Progenitor cell of endocrine pancreas (in vitro differentiated cells): ENCODE results near the gene HAPLN2. TPM values are rescaled to one million over a fixed set of nuclear protein-coding genes. Genes with fewer than 3 reads are reported as not detected.

ENCODE experiments used
- DNase-seq: peaks from one replicate; pipeline ENCODE4 v3.0.0; 2021; ENCODE audit warnings: low spot score; ENCODE audit not compliant: unreplicated experiment
- H3K27ac Mint-ChIP-seq: 2 replicates; pipeline ENCODE4 v1.8.0; 2021; ENCODE audit warnings: mild to moderate bottlenecking, moderate library complexity, mixed read lengths
- H3K27me3 Mint-ChIP-seq: 2 replicates; pipeline ENCODE4 v1.8.0; 2021; ENCODE audit warnings: mixed read lengths
- H3K36me3 Mint-ChIP-seq: 2 replicates; pipeline ENCODE4 v1.8.0; 2022; ENCODE audit warnings: mixed read lengths; ENCODE audit not compliant: insufficient read depth
- H3K4me1 Mint-ChIP-seq: 2 replicates; pipeline ENCODE4 v1.8.0; 2021; ENCODE audit warnings: low read depth, mixed read lengths
- H3K4me3 Mint-ChIP-seq: 2 replicates; pipeline ENCODE4 v1.8.0; 2021; ENCODE audit warnings: low read depth, mild to moderate bottlenecking, moderate library complexity, mixed read lengths
- H3K9me3 Mint-ChIP-seq: 2 replicates; pipeline ENCODE4 v1.8.0; 2021; ENCODE audit warnings: low read depth, mixed read lengths
- CTCF ChIP-seq: fragments of 200-600 bp; sonication (generic); IDR thresholded peaks from one replicate; pipeline ENCODE4 v1.5.0; 2021; ENCODE audit warnings: antibody characterized with exemption, mild to moderate bottlenecking; ENCODE audit not compliant: unreplicated experiment
- total RNA-seq: library from RNA; stranded (reverse); gene quantifications from 2 replicates; pipeline ENCODE4 v1.2.1, GENCODE V29; 2021

HAPLN2 gene
- total RNA-seq, 1 donor from 2014 or later = 0.38 TPM

- Mint-ChIP-seq H3K36me3 (no peaks in the 10 kb centered on the region), H3K27me3 (peaks cover 87% of the 10 kb centered on the region), H3K4me3 (peak overlapping the region; percentile 41), H3K4me1 (peaks cover 3% of the 10 kb centered on the region), H3K9me3 (no peaks in the 10 kb centered on the region), H3K27ac (peak overlapping the region; percentile 29)
- DNase-seq = no peak
- no peak for TF ChIP-seq CTCF
Measured at GRCh38 chr1:156640842-156641706, 21.9 kb downstream of the HAPLN2 start.

- H3K27ac Mint-ChIP-seq = peak within 1 kb of the TSS; percentile 62
- DNase-seq = peak; percentile 27
- H3K27me3 Mint-ChIP-seq = peaks cover 84% of the 10 kb centered on the region
- H3K4me3 Mint-ChIP-seq = peak within 1 kb of the TSS; percentile 60
- peaks cover 3% of the 10 kb centered on the region for H3K4me1 Mint-ChIP-seq
- H3K9me3 Mint-ChIP-seq = no peaks in the 10 kb centered on the region
- no peak for TF ChIP-seq CTCF
- H3K36me3 Mint-ChIP-seq = no peaks in the 10 kb centered on the region
Measured at GRCh38 chr1:156641761-156642264, 22.6 kb downstream of the HAPLN2 start, which contains the start of gene BCAN. TSS of gene BCAN (plus strand) at chr1:156642117. CDS start at chr1:156646055, 3,938 bp downstream.

GRCh38 chr1:156642265-156643048 lies 23.2 kb downstream of the HAPLN2 start:
- peak overlapping the region; percentile 62 for H3K27ac Mint-ChIP-seq
- H3K27me3 Mint-ChIP-seq = peaks cover 88% of the 10 kb centered on the region
- H3K9me3 Mint-ChIP-seq = no peaks in the 10 kb centered on the region
- peaks cover 3% of the 10 kb centered on the region for H3K4me1 Mint-ChIP-seq
- peak overlapping the region; percentile 60 for H3K4me3 Mint-ChIP-seq
- no peak for TF ChIP-seq CTCF
- DNase-seq = no peak
- no peaks in the 10 kb centered on the region for H3K36me3 Mint-ChIP-seq

- H3K4me1 Mint-ChIP-seq = peaks cover 3% of the 10 kb centered on the region
- H3K9me3 Mint-ChIP-seq = no peaks in the 10 kb centered on the region
- H3K36me3 Mint-ChIP-seq = no peaks in the 10 kb centered on the region
- DNase-seq = no peak
- H3K4me3 Mint-ChIP-seq = peak overlapping the region; percentile 60
- no peak overlapping the region for H3K27ac Mint-ChIP-seq
- H3K27me3 Mint-ChIP-seq = peaks cover 91% of the 10 kb centered on the region
- no peak for TF ChIP-seq CTCF
Measured at GRCh38 chr1:156643049-156643777, 24.0 kb downstream of the HAPLN2 start.

- Mint-ChIP-seq H3K9me3 (no peaks in the 10 kb centered on the region), H3K4me3 (no peak overlapping the region), H3K36me3 (no peaks in the 10 kb centered on the region), H3K4me1 (peaks cover 3% of the 10 kb centered on the region), H3K27ac (no peak overlapping the region), H3K27me3 (peaks cover 91% of the 10 kb centered on the region)
- no peak for DNase-seq
- no peak for TF ChIP-seq CTCF
Measured at GRCh38 chr1:156643778-156644092, 24.5 kb downstream of the HAPLN2 start.
